Cardiac fibroblast (primary cell): ENCODE data around the gene GFRA1.

Experiments used
- DNase-seq, 2 donors: peaks; one replicate each; pipeline versions ENCODE4 v3.0.0 to v3.0.0-alpha.2; 2010; ENCODE audit warnings: low read depth in 2 of 2
- H3K4me3 ChIP-seq, 2 donors: replicated peaks in 1 of 2; 1 replicate in 1 of 2; 2 replicates in 1 of 2; pipeline ENCODE4 v1.5.1; 2011; ENCODE audit warnings: low read depth in 2 of 2, low read length in 2 of 2, mild to moderate bottlenecking in 2 of 2, moderate library complexity in 1 of 2
- CTCF ChIP-seq: IDR thresholded peaks from one replicate; pipeline ENCODE4 v1.5.1; 2011; ENCODE audit warnings: low read depth, mild to moderate bottlenecking, low read length, inconsistent platforms

GFRA1 gene

GRCh38 chr10:116141246-116141645 is 131.8 kb downstream of the GFRA1 start:
- no peak for TF ChIP-seq CTCF
- H3K4me3 ChIP-seq = no peak overlapping the region
- no peak for DNase-seq

GRCh38 chr10:116139886-116140285 is 133.1 kb downstream of the GFRA1 start:
- no peak for DNase-seq
- TF ChIP-seq CTCF = no peak

GRCh38 chr10:116138897-116139296 is 134.1 kb downstream of the GFRA1 start:
- no peak overlapping the region for H3K4me3 ChIP-seq
- TF ChIP-seq CTCF = no peak
- no peak for DNase-seq

More at GRCh38 chr10:116139886-116140285, 133.1 kb downstream of the GFRA1 start:
- H3K4me3 ChIP-seq = no peak overlapping the region

- TF ChIP-seq CTCF = no peak
- no peak for DNase-seq
- H3K4me3 ChIP-seq = no peak overlapping the region
Observed at GRCh38 chr10:116136261-116136660, 136.7 kb downstream of the GFRA1 start.

- TF ChIP-seq CTCF = no peak
- no peak for DNase-seq
- no peak overlapping the region for H3K4me3 ChIP-seq
Observed at GRCh38 chr10:116134322-116134721, 138.7 kb downstream of the GFRA1 start.

GRCh38 chr10:116133634-116134033 is 139.4 kb downstream of the GFRA1 start:
- TF ChIP-seq CTCF = no peak
- no peak for DNase-seq
- H3K4me3 ChIP-seq = no peak overlapping the region

GRCh38 chr10:116132780-116133399 is 140.1 kb downstream of the GFRA1 start:
- TF ChIP-seq CTCF = no peak
- H3K4me3 ChIP-seq = no peak overlapping the region
- no peak for DNase-seq
